ENCODE results near the gene APOD.

The APOD gene

DNA sequence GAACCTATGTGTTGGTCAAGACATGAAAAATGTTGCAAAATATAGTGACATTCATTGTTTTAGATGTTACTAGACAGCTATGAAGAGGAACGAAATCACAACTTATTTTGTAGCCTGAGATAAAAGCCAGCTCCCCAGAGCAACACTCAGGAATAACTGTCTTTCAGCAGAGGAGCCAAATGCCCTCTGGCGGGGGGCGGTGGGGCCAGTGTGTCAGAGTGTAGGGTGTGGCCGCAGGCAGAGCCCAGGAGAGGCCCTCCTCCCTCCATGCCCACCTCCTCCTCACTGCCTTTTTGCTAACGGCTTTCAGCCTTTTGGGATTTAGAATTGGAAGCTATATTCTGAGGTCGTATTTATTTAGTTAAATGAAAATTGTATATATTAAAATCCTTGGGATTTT, 16.9 kb downstream of the APOD start:
- Histone ChIP-seq H4K91ac (ENCODE audit: low read depth, low read length, poor library complexity) (no peak overlapping the region), H3K36me3 (replicated peaks in 1 of 2; ENCODE audit: control insufficient read depth in 2 of 2, insufficient read depth in 2 of 2, low read length in 2 of 2) (no peaks in the 10 kb centered on the region), H3K9ac (ENCODE audit: low read depth, low read length, poor library complexity) (no peak overlapping the region), H2AFZ (ENCODE audit: low read length) (no peak overlapping the region), H4K8ac (ENCODE audit: low read depth, low read length) (no peak overlapping the region), H3K27me3 (ENCODE audit: control insufficient read depth in 3 of 3, insufficient read depth in 3 of 3, low read depth in 1 of 3, low read length in 3 of 3) (peaks cover 0 to 6% (median 0%) of the 10 kb centered on the region in 3 experiments), H2BK12ac (ENCODE audit: low read length) (no peak overlapping the region), H3K18ac (ENCODE audit: low read length) (no peak overlapping the region), H3K4me1 (ENCODE audit: control insufficient read depth in 2 of 2, insufficient read depth in 1 of 2, low read depth in 1 of 2, low read length in 2 of 2) (no peaks in the 10 kb centered on the region), H3K14ac (ENCODE audit: low read length) (no peak overlapping the region), H3K79me1 (ENCODE audit: low read depth, low read length) (no peaks in the 10 kb centered on the region), H2BK120ac (ENCODE audit: low read depth, low read length) (no peak overlapping the region), H3K4me3 (ENCODE audit: low read length in 2 of 2) (no peak overlapping the region), H3K9me3 (replicated peaks in 1 of 2; ENCODE audit: control insufficient read depth in 2 of 2, insufficient read depth in 1 of 2, low read depth in 1 of 2, low read length in 2 of 2) (no peaks in the 10 kb centered on the region), H3K27ac (replicated peaks; ENCODE audit: low read length) (no peak overlapping the region), H3K4me2 (ENCODE audit: insufficient read depth, low read length, poor library complexity, severe bottlenecking) (no peak overlapping the region), H2AK5ac (ENCODE audit: low read depth, low read length) (no peak overlapping the region), H2BK15ac (ENCODE audit: low read length) (no peak overlapping the region), H3K4ac (ENCODE audit: low read length) (no peak overlapping the region), H2BK5ac (ENCODE audit: low read length) (no peak overlapping the region), H3K23ac (ENCODE audit: low read depth, low read length, poor library complexity) (no peak overlapping the region)
- WGBS, 2 donors (ENCODE audit: extremely low coverage in 2 of 2, insufficient read length in 2 of 2, insufficient replicate concordance in 1 of 2) = no CpG with 5 or more reads among the region's 6 CpGs
- no peak for DNase-seq (ENCODE audit: low spot score)

DNA sequence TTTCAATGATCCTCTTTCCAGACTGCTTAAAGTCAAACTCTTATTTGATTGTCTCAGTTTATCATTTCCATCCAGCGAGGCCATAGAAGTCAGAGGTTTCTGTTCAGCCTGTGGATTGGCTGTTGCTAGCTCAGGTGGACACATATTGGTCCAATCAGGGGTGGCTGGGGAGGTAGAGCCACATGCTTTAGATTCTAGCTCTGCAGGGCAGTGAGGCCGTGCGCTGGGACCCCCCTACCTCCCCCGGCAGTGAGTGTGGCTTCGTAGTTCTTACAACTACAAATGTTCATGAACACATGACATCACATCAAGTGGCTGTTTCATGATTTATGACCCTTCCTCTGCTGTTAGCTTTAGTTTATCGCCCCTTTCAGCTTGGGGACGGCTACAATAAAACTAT, 18.0 kb downstream of the APOD start:
- Histone ChIP-seq H3K4me3 (ENCODE audit: low read length in 2 of 2) (no peak overlapping the region), H3K4me1 (ENCODE audit: control insufficient read depth in 2 of 2, insufficient read depth in 1 of 2, low read depth in 1 of 2, low read length in 2 of 2) (no peaks in the 10 kb centered on the region), H2BK5ac (ENCODE audit: low read length) (no peak overlapping the region), H3K79me1 (ENCODE audit: low read depth, low read length) (no peaks in the 10 kb centered on the region), H2BK15ac (ENCODE audit: low read length) (no peak overlapping the region), H2BK120ac (ENCODE audit: low read depth, low read length) (no peak overlapping the region), H2BK12ac (ENCODE audit: low read length) (no peak overlapping the region), H4K91ac (ENCODE audit: low read depth, low read length, poor library complexity) (no peak overlapping the region), H3K4ac (ENCODE audit: low read length) (no peak overlapping the region), H4K8ac (ENCODE audit: low read depth, low read length) (no peak overlapping the region), H3K23ac (ENCODE audit: low read depth, low read length, poor library complexity) (no peak overlapping the region), H3K4me2 (ENCODE audit: insufficient read depth, low read length, poor library complexity, severe bottlenecking) (no peak overlapping the region), H3K14ac (ENCODE audit: low read length) (no peak overlapping the region), H3K9me3 (replicated peaks in 1 of 2; ENCODE audit: control insufficient read depth in 2 of 2, insufficient read depth in 1 of 2, low read depth in 1 of 2, low read length in 2 of 2) (no peaks in the 10 kb centered on the region), H3K9ac (ENCODE audit: low read depth, low read length, poor library complexity) (no peak overlapping the region), H2AFZ (ENCODE audit: low read length) (peak overlapping the region; percentile 51), H2AK5ac (ENCODE audit: low read depth, low read length) (no peak overlapping the region), H3K27me3 (ENCODE audit: control insufficient read depth in 3 of 3, insufficient read depth in 3 of 3, low read depth in 1 of 3, low read length in 3 of 3) (peaks cover 0 to 6% (median 0%) of the 10 kb centered on the region in 3 experiments), H3K27ac (replicated peaks; ENCODE audit: low read length) (no peak overlapping the region), H3K18ac (ENCODE audit: low read length) (no peak overlapping the region), H3K36me3 (replicated peaks in 1 of 2; ENCODE audit: control insufficient read depth in 2 of 2, insufficient read depth in 2 of 2, low read length in 2 of 2) (no peaks in the 10 kb centered on the region)
- DNase-seq (ENCODE audit: low spot score) = no peak
- no CpG with 5 or more reads among the region's 7 CpGs for WGBS, 2 donors (ENCODE audit: extremely low coverage in 2 of 2, insufficient read length in 2 of 2, insufficient replicate concordance in 1 of 2)

DNA sequence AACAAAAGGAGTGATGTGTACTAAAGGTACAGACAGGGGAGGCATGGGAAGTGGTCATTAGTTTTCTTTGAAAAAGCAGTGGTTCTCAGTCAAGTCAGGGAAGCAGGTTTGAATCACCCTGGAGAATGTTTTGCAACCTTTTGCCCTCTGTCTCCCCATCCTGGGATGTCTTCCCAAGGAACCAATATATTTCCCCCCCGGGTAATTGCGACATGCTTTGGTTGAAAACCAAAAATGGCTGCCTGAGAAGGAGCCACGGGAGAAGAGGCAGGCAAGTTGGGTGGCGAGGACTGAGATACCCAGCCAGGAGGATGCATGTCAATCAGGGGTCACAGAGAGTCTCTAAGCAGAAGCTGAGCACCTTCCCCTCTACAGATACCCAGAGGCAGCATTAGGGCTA, 20.4 kb downstream of the APOD start:
- Histone ChIP-seq H3K14ac (ENCODE audit: low read length) (no peak overlapping the region), H2AFZ (ENCODE audit: low read length) (no peak overlapping the region)

DNA sequence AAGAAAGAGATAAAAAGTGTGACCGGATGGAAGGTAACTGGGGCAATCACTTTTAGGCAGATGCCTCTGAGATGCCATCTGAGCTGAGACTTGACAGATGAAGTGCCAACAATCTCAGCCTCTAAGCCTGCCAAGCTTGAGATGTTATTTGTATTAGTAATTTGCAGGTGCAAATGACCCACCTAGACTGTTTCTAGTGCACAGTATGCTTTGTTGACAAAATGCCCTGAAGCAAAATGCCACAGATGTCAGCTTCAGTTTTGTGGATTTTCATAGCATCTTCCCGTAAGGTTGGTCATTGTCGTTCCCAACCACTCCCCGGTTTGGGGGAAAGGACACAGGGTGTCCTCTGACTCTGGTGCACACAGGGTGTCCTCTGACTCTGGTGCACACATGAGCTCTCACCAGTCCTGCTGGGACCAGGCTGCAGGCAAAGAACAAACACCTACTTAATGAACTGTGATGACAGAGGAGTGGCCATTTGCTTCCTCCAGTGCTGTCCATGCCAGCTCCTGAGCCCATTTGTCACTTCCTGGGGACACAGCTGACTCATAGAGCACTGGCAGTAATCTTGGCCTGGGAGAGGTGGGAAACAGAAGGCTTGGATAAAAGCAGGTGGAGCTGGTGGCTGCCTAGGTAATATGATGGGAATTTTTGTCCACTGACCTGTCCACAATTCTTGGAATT, 23.9 kb downstream of the APOD start:
- Histone ChIP-seq H3K27me3 (ENCODE audit: control insufficient read depth in 3 of 3, insufficient read depth in 3 of 3, low read depth in 1 of 3, low read length in 3 of 3) (no peaks in the 10 kb centered on the region), H2BK15ac (ENCODE audit: low read length) (no peak overlapping the region), H3K9ac (ENCODE audit: low read depth, low read length, poor library complexity) (no peak overlapping the region), H3K9me3 (replicated peaks in 1 of 2; ENCODE audit: control insufficient read depth in 2 of 2, insufficient read depth in 1 of 2, low read depth in 1 of 2, low read length in 2 of 2) (no peaks in the 10 kb centered on the region), H4K91ac (ENCODE audit: low read depth, low read length, poor library complexity) (no peak overlapping the region), H3K79me1 (ENCODE audit: low read depth, low read length) (no peaks in the 10 kb centered on the region), H2BK5ac (ENCODE audit: low read length) (no peak overlapping the region), H3K36me3 (replicated peaks in 1 of 2; ENCODE audit: control insufficient read depth in 2 of 2, insufficient read depth in 2 of 2, low read length in 2 of 2) (no peaks in the 10 kb centered on the region), H3K4me3 (ENCODE audit: low read length in 2 of 2) (no peak overlapping the region), H3K18ac (ENCODE audit: low read length) (no peak overlapping the region), H2AFZ (ENCODE audit: low read length) (no peak overlapping the region), H3K4me2 (ENCODE audit: insufficient read depth, low read length, poor library complexity, severe bottlenecking) (no peak overlapping the region), H3K4ac (ENCODE audit: low read length) (no peak overlapping the region), H3K27ac (replicated peaks; ENCODE audit: low read length) (no peak overlapping the region), H3K4me1 (ENCODE audit: control insufficient read depth in 2 of 2, insufficient read depth in 1 of 2, low read depth in 1 of 2, low read length in 2 of 2) (no peaks in the 10 kb centered on the region), H3K23ac (ENCODE audit: low read depth, low read length, poor library complexity) (no peak overlapping the region), H2AK5ac (ENCODE audit: low read depth, low read length) (no peak overlapping the region), H3K14ac (ENCODE audit: low read length) (no peak overlapping the region), H2BK12ac (ENCODE audit: low read length) (no peak overlapping the region), H2BK120ac (ENCODE audit: low read depth, low read length) (no peak overlapping the region), H4K8ac (ENCODE audit: low read depth, low read length) (no peak overlapping the region)
- no CpG with 5 or more reads among the region's 4 CpGs for WGBS, 2 donors (ENCODE audit: extremely low coverage in 2 of 2, insufficient read length in 2 of 2, insufficient replicate concordance in 1 of 2)
- DNase-seq (ENCODE audit: low spot score) = no peak

More for the DNA sequence above, 20.4 kb downstream of the APOD start:
- Histone ChIP-seq H3K27me3 (ENCODE audit: control insufficient read depth in 3 of 3, insufficient read depth in 3 of 3, low read depth in 1 of 3, low read length in 3 of 3) (no peaks in the 10 kb centered on the region), H2AK5ac (ENCODE audit: low read depth, low read length) (no peak overlapping the region), H3K18ac (ENCODE audit: low read length) (no peak overlapping the region), H3K4me3 (ENCODE audit: low read length in 2 of 2) (no peak overlapping the region), H2BK15ac (ENCODE audit: low read length) (no peak overlapping the region), H3K27ac (replicated peaks; ENCODE audit: low read length) (no peak overlapping the region), H2BK120ac (ENCODE audit: low read depth, low read length) (no peak overlapping the region), H2BK12ac (ENCODE audit: low read length) (no peak overlapping the region), H3K4me1 (ENCODE audit: control insufficient read depth in 2 of 2, insufficient read depth in 1 of 2, low read depth in 1 of 2, low read length in 2 of 2) (no peaks in the 10 kb centered on the region), H3K36me3 (replicated peaks in 1 of 2; ENCODE audit: control insufficient read depth in 2 of 2, insufficient read depth in 2 of 2, low read length in 2 of 2) (no peaks in the 10 kb centered on the region), H3K79me1 (ENCODE audit: low read depth, low read length) (no peaks in the 10 kb centered on the region), H3K4ac (ENCODE audit: low read length) (no peak overlapping the region), H4K8ac (ENCODE audit: low read depth, low read length) (no peak overlapping the region), H4K91ac (ENCODE audit: low read depth, low read length, poor library complexity) (no peak overlapping the region), H3K9me3 (replicated peaks in 1 of 2; ENCODE audit: control insufficient read depth in 2 of 2, insufficient read depth in 1 of 2, low read depth in 1 of 2, low read length in 2 of 2) (no peaks in the 10 kb centered on the region), H3K9ac (ENCODE audit: low read depth, low read length, poor library complexity) (no peak overlapping the region), H2BK5ac (ENCODE audit: low read length) (no peak overlapping the region), H3K23ac (ENCODE audit: low read depth, low read length, poor library complexity) (no peak overlapping the region), H3K4me2 (ENCODE audit: insufficient read depth, low read length, poor library complexity, severe bottlenecking) (no peak overlapping the region)
- no CpG with 5 or more reads among the region's 4 CpGs for WGBS, 2 donors (ENCODE audit: extremely low coverage in 2 of 2, insufficient read length in 2 of 2, insufficient replicate concordance in 1 of 2)
- DNase-seq (ENCODE audit: low spot score) = no peak

Data from neuronal stem cell (in vitro differentiated cells).